HL-60/S4 treated with phorbol 12-myristate 13-acetate at 8.2 ng/mL for 4 days and 3 days (cell line): ENCODE measurements around the gene TRIM17.

Experiments
- in situ Hi-C: fragments of 300-500 bp; cut with MboI; formaldehyde crosslinking; loops from 2 replicates; pipeline ENCODE4 v1.15.0; 2022; ENCODE audit warnings: low sequenced_read_pairs

TRIM17 gene

GRCh38 chr1:228417483-228418203 is 982 bp upstream of the TRIM17 start:
- in situ Hi-C loops: no loop called here

GRCh38 chr1:228417061-228417460 is 400 bp upstream of the TRIM17 start:
- in situ Hi-C loops: no loop called here

GRCh38 chr1:228415853-228416216 is 826 bp downstream of the TRIM17 start:
- in situ Hi-C loops: no loop called here

- in situ Hi-C loops: no loop called here
These were observed 1.4 kb downstream of the TRIM17 start for GRCh38 chr1:228415221-228415620.

- in situ Hi-C loops: no loop called here
These were observed 2.0 kb downstream of the TRIM17 start for GRCh38 chr1:228414511-228415211.

GRCh38 chr1:228413241-228414010 is 3.2 kb downstream of the TRIM17 start:
- in situ Hi-C loops: no loop called here

GRCh38 chr1:228411548-228412430 is 4.9 kb downstream of the TRIM17 start:
- in situ Hi-C loops: no loop called here

GRCh38 chr1:228411121-228411520 is 5.5 kb downstream of the TRIM17 start:
- in situ Hi-C loops: no loop called here

- in situ Hi-C loops: no loop called here
These were observed 6.0 kb downstream of the TRIM17 start for GRCh38 chr1:228410671-228411070.

- in situ Hi-C loops: no loop called here
These were observed 6.6 kb downstream of the TRIM17 start for GRCh38 chr1:228410015-228410414.

- in situ Hi-C loops: no loop called here
These were observed 7.5 kb downstream of the TRIM17 start for GRCh38 chr1:228408869-228409805.

GRCh38 chr1:228408041-228408868 is 8.4 kb downstream of the TRIM17 start:
- in situ Hi-C loops: no loop called here

GRCh38 chr1:228407106-228408040 is 9.3 kb downstream of the TRIM17 start:
- in situ Hi-C loops: no loop called here

GRCh38 chr1:228405979-228406228 is 10.8 kb downstream of the TRIM17 start:
- in situ Hi-C loops: no loop called here

GRCh38 chr1:228405200-228405978 is 11.3 kb downstream of the TRIM17 start:
- in situ Hi-C loops: no loop called here

GRCh38 chr1:228404107-228404720 is 12.4 kb downstream of the TRIM17 start:
- in situ Hi-C loops: no loop called here

GRCh38 chr1:228403231-228403631 is 13.4 kb downstream of the TRIM17 start:
- in situ Hi-C loops: no loop called here
